GM21717 (cell line): ENCODE data around the gene SIAE.

ENCODE experiments used
- ATAC-seq: cut with Tn5 transposase; IDR thresholded peaks from one replicate; pipeline ENCODE4 v1.9.1; 2021; ENCODE audit warnings: mild to moderate bottlenecking, moderate library complexity; ENCODE audit not compliant: unreplicated experiment

Gene SIAE

GRCh38 chr11:124673333-124674167 is at the start of gene SIAE, which contains the start of gene SPA17:
Gene SIAE (minus strand): TSS chr11:124673739. CDS start chr11:124673708, 31 bp downstream.
Gene SPA17 (plus strand): TSS chr11:124673904. CDS start chr11:124675265, 1,361 bp downstream.
- ATAC-seq: peak; percentile 92

- no peak for ATAC-seq
Observed at GRCh38 chr11:124722176-124722575, 48.6 kb upstream of the SIAE start.

GRCh38 chr11:124719534-124719933 is 46.0 kb upstream of the SIAE start:
- no peak for ATAC-seq

- ATAC-seq: no peak
Observed at GRCh38 chr11:124718801-124719200, 45.3 kb upstream of the SIAE start.

GRCh38 chr11:124717786-124718651 is 44.5 kb upstream of the SIAE start:
- ATAC-seq: no peak

GRCh38 chr11:124717421-124717785 is 43.9 kb upstream of the SIAE start:
- ATAC-seq: no peak

- ATAC-seq: no peak
Observed at GRCh38 chr11:124716591-124716990, 43.1 kb upstream of the SIAE start.

GRCh38 chr11:124712392-124712791 is 38.9 kb upstream of the SIAE start:
- ATAC-seq: no peak

- no peak for ATAC-seq
Observed at GRCh38 chr11:124707829-124708228, 34.3 kb upstream of the SIAE start.

GRCh38 chr11:124700028-124700427 is 26.5 kb upstream of the SIAE start:
- ATAC-seq: no peak

GRCh38 chr11:124699547-124699946 is 26.0 kb upstream of the SIAE start:
- no peak for ATAC-seq

GRCh38 chr11:124693142-124693541 is 19.6 kb upstream of the SIAE start:
- no peak for ATAC-seq

- no peak for ATAC-seq
Observed at GRCh38 chr11:124682443-124682842, 8.9 kb upstream of the SIAE start.

- no peak for ATAC-seq
Observed at GRCh38 chr11:124681421-124681820, 7.9 kb upstream of the SIAE start.

GRCh38 chr11:124678416-124678815 is 4.9 kb upstream of the SIAE start:
- ATAC-seq: no peak

GRCh38 chr11:124676386-124676785 is 2.8 kb upstream of the SIAE start:
- no peak for ATAC-seq

GRCh38 chr11:124674571-124674970 is 1.0 kb upstream of the SIAE start:
- ATAC-seq: no peak

- ATAC-seq: no peak
Observed at GRCh38 chr11:124674168-124674517, 604 bp upstream of the SIAE start.

GRCh38 chr11:124672536-124673215 is 863 bp downstream of the SIAE start:
- ATAC-seq: no peak

GRCh38 chr11:124670732-124671131 is 2.8 kb downstream of the SIAE start:
- no peak for ATAC-seq

- no peak for ATAC-seq
Observed at GRCh38 chr11:124669193-124669592, 4.3 kb downstream of the SIAE start.
